SK-N-MC (cell line): ENCODE measurements around the gene APCDD1.

Source experiments
- EZH2 ChIP-seq: fragments of 200-600 bp; sonication (generic); IDR thresholded peaks from one replicate; pipeline ENCODE4 v1.6.1; 2017; ENCODE audit warnings: antibody characterized with exemption
- FOXP2 ChIP-seq: optimal IDR thresholded peaks from 2 replicates; pipeline ENCODE3; 2011; ENCODE audit warnings: mild to moderate bottlenecking, moderate library complexity; ENCODE audit not compliant: insufficient read depth; ENCODE audit errors: extremely low read length, control extremely low read depth
- POLR2AphosphoS5 ChIP-seq: IDR thresholded peaks from 2 replicates; pipeline ENCODE4 v1.6.1; 2012; ENCODE audit warnings: mild to moderate bottlenecking, low read depth, low read length, borderline replicate concordance

DNA sequence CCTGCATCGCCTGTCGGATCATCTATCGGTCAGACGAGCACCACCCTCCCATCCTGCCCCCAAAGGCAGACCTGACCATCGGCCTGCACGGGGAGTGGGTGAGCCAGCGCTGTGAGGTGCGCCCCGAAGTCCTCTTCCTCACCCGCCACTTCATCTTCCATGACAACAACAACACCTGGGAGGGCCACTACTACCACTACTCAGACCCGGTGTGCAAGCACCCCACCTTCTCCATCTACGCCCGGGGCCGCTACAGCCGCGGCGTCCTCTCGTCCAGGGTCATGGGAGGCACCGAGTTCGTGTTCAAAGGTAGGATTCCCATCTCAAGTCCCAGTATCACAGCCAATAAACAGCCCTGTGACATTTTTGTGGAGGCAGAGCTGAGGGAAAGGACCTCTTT lies 31.0 kb downstream of the APCDD1 start:
- TF ChIP-seq EZH2, result no peak
- TF ChIP-seq POLR2AphosphoS5, result no peak
- TF ChIP-seq FOXP2, result no peak
